ENCODE data around the gene TMEM170A. TPM values are rescaled to one million over a fixed set of nuclear protein-coding genes. Genes with fewer than 3 reads are reported as not detected.

The TMEM170A gene
- total RNA-seq, 1 experiment from 2014 or later, result 34.5 TPM

DNA sequence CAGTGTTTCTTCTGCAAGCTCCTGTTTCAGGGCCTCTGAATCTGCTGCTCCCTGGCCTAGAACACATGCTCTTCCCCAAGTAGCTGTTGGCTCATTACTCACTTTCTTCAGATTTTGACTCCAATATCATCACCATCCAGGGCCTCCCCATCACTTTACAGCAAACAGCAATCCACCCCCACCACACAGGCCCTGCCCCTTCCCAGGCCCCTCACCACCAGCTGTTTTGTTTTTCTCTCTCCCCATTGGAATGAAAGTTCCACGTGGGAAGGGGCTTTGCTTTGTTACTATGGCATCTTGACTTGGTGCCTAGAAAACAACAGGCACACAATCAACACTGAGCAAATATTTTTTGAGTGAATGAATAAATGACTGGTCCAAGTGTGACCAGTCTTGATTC lies 4.0 kb downstream of the TMEM170A start:
- ATAC-seq, result no peak
- H3K4me2 ChIP-seq (ENCODE audit: low read length), result no peak overlapping the region
- intact Hi-C loops (cut with micrococcal nuclease), result no loop called here
- H4K20me1 ChIP-seq (ENCODE audit: insufficient read depth), result no peaks in the 10 kb centered on the region
- ChIA-PET RAD21 (ENCODE audit: low non-redundant PET in 1 of 2, low total read pairs in 2 of 2, uncharacterized antibody in 2 of 2, unreplicated experiment in 2 of 2) (no interaction called here), CTCF (no interaction called here), POLR2A (no interaction called here)
- no peaks in the 10 kb centered on the region; a peak in 1 of 4 replicates for H3K36me3 ChIP-seq (ENCODE audit: control insufficient read depth in 1 of 2, insufficient read depth in 2 of 2, low read length in 2 of 2)
- no peak for DNase-seq (ENCODE audit: low read depth, low spot score)
- no peak overlapping the region for H3K4me3 ChIP-seq (replicated peaks in 1 of 2; ENCODE audit: low read depth in 1 of 2, low read length in 2 of 2)
- H3K9me3 ChIP-seq (ENCODE audit: control insufficient read depth in 1 of 2, insufficient read depth in 1 of 2, low read depth in 1 of 2, low read length in 2 of 2), result no peaks in the 10 kb centered on the region
- H3K79me2 ChIP-seq (ENCODE audit: insufficient read depth, low read length), result peaks cover 86% of the 10 kb centered on the region
- BruUV-seq (replicated peaks), result no TSS peak
- H3K4me1 ChIP-seq (ENCODE audit: control insufficient read depth in 1 of 2, insufficient read depth in 2 of 2, low read length in 2 of 2), result peaks cover 3 to 26% of the 10 kb centered on the region in 2 experiments; a peak in 3 of 4 replicates
- TF ChIP-seq ELF1 (IDR thresholded peaks at IDR 0.05; ENCODE audit: borderline replicate concordance, low read depth) (no peak), SP1 (IDR thresholded peaks at IDR 0.05; ENCODE audit: low read depth) (no peak), JUND (IDR thresholded peaks at IDR 0.05) (no peak), POLR2AphosphoS5 (IDR thresholded peaks at IDR 0.05; ENCODE audit: low read depth, low read length) (no peak)
- TF ChIP-seq, protein P1, sequence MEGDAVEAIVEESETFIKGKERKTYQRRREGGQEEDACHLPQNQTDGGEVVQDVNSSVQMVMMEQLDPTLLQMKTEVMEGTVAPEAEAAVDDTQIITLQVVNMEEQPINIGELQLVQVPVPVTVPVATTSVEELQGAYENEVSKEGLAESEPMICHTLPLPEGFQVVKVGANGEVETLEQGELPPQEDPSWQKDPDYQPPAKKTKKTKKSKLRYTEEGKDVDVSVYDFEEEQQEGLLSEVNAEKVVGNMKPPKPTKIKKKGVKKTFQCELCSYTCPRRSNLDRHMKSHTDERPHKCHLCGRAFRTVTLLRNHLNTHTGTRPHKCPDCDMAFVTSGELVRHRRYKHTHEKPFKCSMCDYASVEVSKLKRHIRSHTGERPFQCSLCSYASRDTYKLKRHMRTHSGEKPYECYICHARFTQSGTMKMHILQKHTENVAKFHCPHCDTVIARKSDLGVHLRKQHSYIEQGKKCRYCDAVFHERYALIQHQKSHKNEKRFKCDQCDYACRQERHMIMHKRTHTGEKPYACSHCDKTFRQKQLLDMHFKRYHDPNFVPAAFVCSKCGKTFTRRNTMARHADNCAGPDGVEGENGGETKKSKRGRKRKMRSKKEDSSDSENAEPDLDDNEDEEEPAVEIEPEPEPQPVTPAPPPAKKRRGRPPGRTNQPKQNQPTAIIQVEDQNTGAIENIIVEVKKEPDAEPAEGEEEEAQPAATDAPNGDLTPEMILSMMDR (IDR thresholded peaks at IDR 0.05 in 2 of 3, conservative IDR thresholded peaks at IDR 0.05 in 1 of 3; ENCODE audit: borderline replicate concordance in 1 of 3, insufficient read depth in 1 of 3, low read depth in 2 of 3, low read length in 2 of 3), result no peak
- TF ChIP-seq, protein P2, sequence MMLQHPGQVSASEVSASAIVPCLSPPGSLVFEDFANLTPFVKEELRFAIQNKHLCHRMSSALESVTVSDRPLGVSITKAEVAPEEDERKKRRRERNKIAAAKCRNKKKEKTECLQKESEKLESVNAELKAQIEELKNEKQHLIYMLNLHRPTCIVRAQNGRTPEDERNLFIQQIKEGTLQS (IDR thresholded peaks at IDR 0.05), result no peak
- H3K27ac ChIP-seq (ENCODE audit: low read depth, low read length), result no peak overlapping the region
- no peaks in the 10 kb centered on the region for H3K9me2 ChIP-seq (ENCODE audit: insufficient read depth)
- no peak overlapping the region for H2AFZ ChIP-seq (ENCODE audit: low read depth, low read length, poor library complexity, severe bottlenecking)
- no peak overlapping the region for H3K9ac ChIP-seq (ENCODE audit: low read length)
- no peaks in the 10 kb centered on the region for H3K27me3 ChIP-seq (ENCODE audit: insufficient read depth, low read length)

DNA sequence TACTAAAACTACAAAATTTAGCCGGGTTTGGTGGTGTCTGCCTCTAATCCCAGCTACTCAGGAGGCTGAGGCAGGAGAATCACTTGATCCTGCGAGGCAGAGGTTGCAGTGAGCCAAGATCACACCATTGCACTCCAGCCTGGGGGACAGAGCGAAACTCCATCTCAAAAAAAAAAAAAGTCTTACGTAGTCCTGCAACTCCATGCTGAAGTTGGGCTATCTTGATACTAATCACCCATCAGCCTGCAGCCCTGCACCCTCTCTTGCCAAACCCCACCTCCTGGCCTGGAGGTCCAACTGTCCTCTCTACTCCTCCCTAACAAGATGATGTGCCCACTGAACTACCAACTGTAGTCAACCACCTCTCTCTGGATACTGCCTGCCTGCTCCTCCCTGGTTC lies 4.8 kb downstream of the TMEM170A start:
- Histone ChIP-seq H3K27me3 (ENCODE audit: insufficient read depth, low read length) (no peaks in the 10 kb centered on the region), H3K9ac (ENCODE audit: low read length) (no peak overlapping the region), H3K4me2 (ENCODE audit: low read length) (no peak overlapping the region), H3K36me3 (ENCODE audit: control insufficient read depth in 1 of 2, insufficient read depth in 2 of 2, low read length in 2 of 2) (no peaks in the 10 kb centered on the region; a peak in 1 of 4 replicates), H3K9me2 (ENCODE audit: insufficient read depth) (no peaks in the 10 kb centered on the region), H3K4me1 (ENCODE audit: control insufficient read depth in 1 of 2, insufficient read depth in 2 of 2, low read length in 2 of 2) (peaks cover 3 to 22% of the 10 kb centered on the region in 2 experiments; a peak in 3 of 4 replicates), H3K79me2 (ENCODE audit: insufficient read depth, low read length) (peaks cover 94% of the 10 kb centered on the region), H3K9me3 (ENCODE audit: control insufficient read depth in 1 of 2, insufficient read depth in 1 of 2, low read depth in 1 of 2, low read length in 2 of 2) (no peaks in the 10 kb centered on the region), H4K20me1 (ENCODE audit: insufficient read depth) (no peaks in the 10 kb centered on the region), H2AFZ (ENCODE audit: low read depth, low read length, poor library complexity, severe bottlenecking) (no peak overlapping the region), H3K27ac (ENCODE audit: low read depth, low read length) (no peak overlapping the region), H3K4me3 (replicated peaks in 1 of 2; ENCODE audit: low read depth in 1 of 2, low read length in 2 of 2) (no peak overlapping the region)
- no peak for TF ChIP-seq ZNF274 (IDR thresholded peaks at IDR 0.05; ENCODE audit: low read depth, low read length)
- TF ChIP-seq SIN3A (IDR thresholded peaks at IDR 0.05; ENCODE audit: low read depth), result no peak
- POLR2A ChIA-PET, result no interaction called here
- CTCF ChIA-PET, result no interaction called here
- no peak for ATAC-seq
- intact Hi-C loops (cut with micrococcal nuclease), result no loop called here
- DNase-seq (ENCODE audit: low read depth, low spot score), result no peak
- BruUV-seq (replicated peaks), result no TSS peak
- RAD21 ChIA-PET (ENCODE audit: low non-redundant PET in 1 of 2, low total read pairs in 2 of 2, uncharacterized antibody in 2 of 2, unreplicated experiment in 2 of 2), result no interaction called here

All from HCT116 (cell line).